Activated T-helper 1 cell treated with Interleukin-2 at 50 U/mL for 16 hours (primary cell): ENCODE measurements around the gene HMGCS1.
"Not testable (repeated sequence)": the region's sequence is repeated elsewhere in the genome, so short reads cannot be mapped to it uniquely, and the experiment has no call there.

ENCODE experiments used
- DNase-seq: peaks from one replicate; pipeline ENCODE4 v3.0.0-alpha.2; 2020; ENCODE audit warnings: low read depth

HMGCS1 gene

DNA sequence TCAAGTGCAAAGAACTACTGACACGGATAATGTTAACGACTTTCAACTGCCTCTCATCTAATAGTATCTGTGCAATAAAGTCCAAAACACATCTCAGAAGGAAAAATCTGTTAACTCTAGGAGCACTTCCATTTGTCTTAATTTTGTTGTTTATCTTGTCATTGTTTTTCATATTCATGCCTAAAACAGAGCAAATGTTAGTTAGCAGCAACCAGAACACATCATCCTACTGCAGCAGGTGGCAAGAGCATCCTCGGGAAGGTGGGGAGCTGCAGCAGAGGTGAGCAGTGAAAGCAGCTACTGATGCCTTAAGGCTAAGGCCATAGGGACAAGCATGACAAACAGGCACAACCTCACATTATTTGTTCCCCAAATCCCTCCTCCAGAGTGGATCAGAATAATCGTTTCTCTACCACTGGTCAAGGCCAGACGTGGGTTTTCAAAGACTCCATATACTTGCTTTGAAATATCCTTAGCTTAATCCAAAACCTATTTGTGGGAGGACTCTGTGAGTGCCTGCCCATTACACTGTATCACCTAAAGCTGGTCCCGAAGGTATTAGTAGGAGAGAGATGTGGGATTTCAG is 1.0 kb downstream of the HMGCS1 start:
- DNase-seq: no peak

GRCh38 chr5:43309637-43310036 is 3.6 kb downstream of the HMGCS1 start:
- no peak for DNase-seq

- DNase-seq: no peak
These were observed 4.1 kb downstream of the HMGCS1 start for GRCh38 chr5:43309122-43309521.

DNA sequence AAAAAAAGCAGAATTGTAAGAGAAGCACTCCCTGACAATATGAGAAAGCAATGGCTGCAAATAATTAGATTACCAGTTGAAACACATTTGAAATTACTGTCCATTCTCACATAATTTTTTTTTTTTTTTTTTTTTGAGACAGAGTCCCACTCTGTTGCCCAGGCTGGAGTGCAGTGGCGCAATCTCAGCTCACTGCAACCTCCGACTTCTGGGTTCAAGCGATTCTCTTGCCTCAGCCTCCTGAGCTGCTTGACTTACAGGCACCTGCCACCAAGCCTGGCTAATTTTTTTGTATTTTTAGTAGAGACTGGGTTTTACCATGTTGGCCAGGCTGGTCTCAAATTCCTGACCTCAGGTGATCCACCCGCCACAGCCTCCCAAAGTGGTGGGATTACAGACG is 6.3 kb downstream of the HMGCS1 start:
- DNase-seq: not testable (repeated sequence)

- no peak for DNase-seq
These were observed 7.2 kb downstream of the HMGCS1 start for GRCh38 chr5:43305948-43306565.

DNA sequence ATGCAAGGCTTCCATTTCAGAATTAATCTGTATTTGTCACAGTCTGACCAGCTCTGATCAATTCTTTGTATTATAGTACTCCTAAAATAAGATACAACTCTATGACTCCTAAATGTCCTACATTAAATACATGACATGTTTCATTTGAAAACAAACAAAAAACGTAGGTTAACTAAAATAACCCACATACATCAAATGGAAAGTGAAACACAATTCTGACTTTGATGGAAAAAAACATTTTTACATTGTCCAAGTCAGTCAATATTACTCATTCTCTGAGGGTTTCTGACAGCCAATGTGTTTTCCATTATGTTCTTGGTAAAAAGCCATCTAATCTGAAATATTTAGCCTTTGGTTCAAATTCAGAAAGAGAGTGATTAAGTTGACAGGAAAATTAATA is 8.7 kb downstream of the HMGCS1 start:
- DNase-seq: no peak

DNA sequence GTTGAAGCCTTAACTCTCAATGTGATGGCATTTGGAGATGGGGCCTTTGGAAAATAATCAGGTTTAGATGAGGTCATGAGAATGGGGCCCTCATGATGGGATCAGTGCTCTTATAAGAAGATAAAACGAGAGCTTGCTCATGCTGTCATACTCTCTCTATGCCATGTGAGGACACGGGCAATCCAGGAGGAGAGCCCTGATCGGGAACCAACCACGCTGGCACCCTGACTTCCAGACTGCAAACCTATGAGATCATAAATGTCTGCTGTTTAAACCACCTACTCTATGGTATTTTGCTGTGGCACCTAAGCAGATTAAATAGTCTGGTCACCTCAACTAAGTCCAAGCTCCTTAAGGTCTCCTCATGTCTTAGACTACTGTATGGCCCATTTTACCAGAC is 10.0 kb downstream of the HMGCS1 start:
- DNase-seq: no peak

GRCh38 chr5:43302481-43302880 is 10.7 kb downstream of the HMGCS1 start:
- DNase-seq: no peak

DNA sequence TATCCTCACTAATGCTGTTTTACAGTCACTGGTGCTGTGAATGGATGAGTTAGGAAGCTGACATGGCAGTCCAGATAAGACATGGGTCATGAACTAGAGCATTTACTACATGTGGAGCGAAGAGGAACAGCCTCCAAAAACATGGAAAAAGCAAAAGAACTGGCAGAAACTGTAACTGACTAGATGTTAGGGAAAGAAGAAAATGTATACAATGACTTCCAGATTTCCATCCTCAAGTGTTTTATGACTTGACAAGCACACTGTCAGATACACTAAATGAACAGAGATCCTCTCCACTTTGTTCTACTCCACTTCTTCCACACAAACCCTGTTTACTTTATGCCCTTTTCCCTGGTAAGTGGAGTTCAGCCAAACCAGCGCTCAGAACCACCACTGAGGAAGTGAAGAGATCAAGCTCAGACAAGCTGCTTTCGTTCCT is 11.5 kb downstream of the HMGCS1 start:
- DNase-seq: no peak

GRCh38 chr5:43300112-43300511 is 13.1 kb downstream of the HMGCS1 start:
- DNase-seq: no peak

DNA sequence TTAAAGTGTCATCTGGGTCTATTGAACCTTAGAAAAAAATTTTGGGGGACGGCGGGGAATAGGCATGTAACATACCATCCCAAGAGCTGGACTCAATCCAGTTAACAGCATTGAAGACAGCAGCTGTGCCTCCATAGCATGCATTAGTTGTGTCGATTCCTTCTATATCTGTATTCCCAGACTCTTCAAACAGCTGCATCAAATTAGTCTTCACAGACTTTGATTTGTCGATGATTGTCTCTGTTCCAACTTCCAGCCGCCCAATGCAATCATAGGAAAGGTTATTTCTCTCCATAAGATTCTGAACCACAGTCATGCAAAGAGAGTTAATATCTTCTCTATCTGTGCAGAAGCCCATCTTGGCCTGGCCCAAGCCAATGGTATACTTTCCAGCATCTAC is 14.8 kb downstream of the HMGCS1 start:
- DNase-seq: no peak

GRCh38 chr5:43296835-43297234 is 16.4 kb downstream of the HMGCS1 start:
- DNase-seq: no peak

- no peak for DNase-seq
These were observed 18.0 kb downstream of the HMGCS1 start for GRCh38 chr5:43295202-43295601.

DNA sequence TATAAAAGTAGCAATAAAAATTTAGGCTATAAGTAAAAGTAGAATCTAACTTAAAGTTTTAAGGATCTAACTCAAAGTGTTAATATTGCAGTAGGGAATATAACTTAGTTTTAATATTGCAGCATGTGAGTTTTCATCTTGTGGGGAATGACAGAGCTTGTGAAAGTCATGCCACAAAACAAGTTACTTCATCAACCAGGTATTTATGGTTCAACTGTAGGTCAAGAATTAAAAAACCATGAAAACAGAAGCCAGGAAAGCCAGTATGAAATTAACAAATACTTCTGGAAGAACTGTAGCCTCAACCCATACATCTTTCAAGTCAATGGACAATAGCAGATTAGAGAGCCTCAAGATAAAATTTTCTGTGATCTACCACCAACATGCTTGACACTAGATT is 19.0 kb downstream of the HMGCS1 start:
- DNase-seq: no peak

GRCh38 chr5:43290726-43291125 is 22.5 kb downstream of the HMGCS1 start:
- no peak for DNase-seq

GRCh38 chr5:43288269-43288831 is 24.9 kb downstream of the HMGCS1 start:
- DNase-seq: no peak

- no peak for DNase-seq
These were observed 25.7 kb downstream of the HMGCS1 start for GRCh38 chr5:43287493-43287892.

DNA sequence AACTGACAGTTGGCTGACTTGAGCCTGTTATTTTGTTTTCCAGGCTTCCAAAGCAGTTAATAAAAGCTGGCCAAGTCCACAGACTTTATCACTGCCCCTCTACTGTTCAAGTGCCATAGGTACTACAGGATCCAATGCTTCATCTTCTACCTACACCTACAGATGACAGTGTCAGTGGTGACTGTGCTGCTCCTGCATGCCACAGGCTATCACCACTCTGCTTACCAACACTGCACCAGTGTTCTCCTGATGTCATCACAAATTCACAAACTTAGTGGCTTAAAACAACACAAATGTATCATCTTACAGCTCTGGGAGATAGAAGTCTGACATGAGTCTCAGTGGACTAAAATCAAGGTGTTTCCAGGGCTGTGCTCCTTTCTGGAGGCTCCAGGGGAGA is 26.6 kb downstream of the HMGCS1 start:
- DNase-seq: no peak

DNA sequence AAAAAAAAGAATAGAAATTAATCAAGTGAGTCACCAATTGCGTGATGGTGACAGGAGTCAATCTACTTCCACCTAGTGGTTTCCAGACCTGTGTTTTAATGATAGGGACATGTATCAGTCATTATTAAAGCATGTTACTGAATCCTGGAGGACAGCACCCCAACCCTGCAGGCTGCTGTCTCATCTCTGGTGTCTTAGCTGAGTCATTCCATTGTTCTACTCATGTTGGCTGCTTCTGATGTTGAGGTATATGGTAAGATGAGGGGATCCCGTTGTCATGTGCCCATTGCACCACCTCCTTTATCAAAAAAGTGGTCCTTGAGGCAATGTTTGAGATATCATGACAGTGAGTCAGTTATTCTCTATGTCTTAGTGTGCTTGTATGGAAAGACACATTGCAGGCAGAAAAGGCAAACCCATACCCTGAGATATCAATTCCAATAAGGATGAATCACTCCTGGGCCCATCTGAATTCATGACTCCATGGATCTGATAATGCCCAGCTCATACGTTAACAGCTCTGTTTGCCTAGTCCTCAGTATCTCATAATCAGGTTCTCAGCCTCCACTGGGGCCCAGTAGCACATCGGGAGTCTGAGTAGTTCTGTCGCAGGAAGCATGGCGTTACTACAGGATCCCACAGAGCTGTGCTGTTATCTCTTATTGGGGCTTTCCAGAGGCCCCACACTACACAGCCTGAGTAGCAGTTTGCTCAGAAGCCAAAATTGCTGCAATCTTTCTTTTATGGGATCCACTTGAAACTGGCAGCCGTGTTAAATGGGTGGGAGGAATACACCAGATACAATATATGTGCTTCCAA is 31.2 kb downstream of the HMGCS1 start:
- DNase-seq: no peak

GRCh38 chr5:43279548-43280274 is 33.5 kb downstream of the HMGCS1 start:
- DNase-seq: no peak

- DNase-seq: no peak
These were observed 37.8 kb downstream of the HMGCS1 start for GRCh38 chr5:43275391-43275790.

- no peak for DNase-seq
These were observed 38.6 kb downstream of the HMGCS1 start for GRCh38 chr5:43274435-43275114.
